ENCODE results near the gene RER1. TPM values are rescaled to one million over a fixed set of nuclear protein-coding genes. Genes with fewer than 3 reads are reported as not detected.
A peak's percentile ranks its signal among the peaks of the same experiment; 100 is the strongest.

Gene RER1
- total RNA-seq, 4 donors from 2014 or later: 73.5 to 101 (median 83.7) TPM

DNA sequence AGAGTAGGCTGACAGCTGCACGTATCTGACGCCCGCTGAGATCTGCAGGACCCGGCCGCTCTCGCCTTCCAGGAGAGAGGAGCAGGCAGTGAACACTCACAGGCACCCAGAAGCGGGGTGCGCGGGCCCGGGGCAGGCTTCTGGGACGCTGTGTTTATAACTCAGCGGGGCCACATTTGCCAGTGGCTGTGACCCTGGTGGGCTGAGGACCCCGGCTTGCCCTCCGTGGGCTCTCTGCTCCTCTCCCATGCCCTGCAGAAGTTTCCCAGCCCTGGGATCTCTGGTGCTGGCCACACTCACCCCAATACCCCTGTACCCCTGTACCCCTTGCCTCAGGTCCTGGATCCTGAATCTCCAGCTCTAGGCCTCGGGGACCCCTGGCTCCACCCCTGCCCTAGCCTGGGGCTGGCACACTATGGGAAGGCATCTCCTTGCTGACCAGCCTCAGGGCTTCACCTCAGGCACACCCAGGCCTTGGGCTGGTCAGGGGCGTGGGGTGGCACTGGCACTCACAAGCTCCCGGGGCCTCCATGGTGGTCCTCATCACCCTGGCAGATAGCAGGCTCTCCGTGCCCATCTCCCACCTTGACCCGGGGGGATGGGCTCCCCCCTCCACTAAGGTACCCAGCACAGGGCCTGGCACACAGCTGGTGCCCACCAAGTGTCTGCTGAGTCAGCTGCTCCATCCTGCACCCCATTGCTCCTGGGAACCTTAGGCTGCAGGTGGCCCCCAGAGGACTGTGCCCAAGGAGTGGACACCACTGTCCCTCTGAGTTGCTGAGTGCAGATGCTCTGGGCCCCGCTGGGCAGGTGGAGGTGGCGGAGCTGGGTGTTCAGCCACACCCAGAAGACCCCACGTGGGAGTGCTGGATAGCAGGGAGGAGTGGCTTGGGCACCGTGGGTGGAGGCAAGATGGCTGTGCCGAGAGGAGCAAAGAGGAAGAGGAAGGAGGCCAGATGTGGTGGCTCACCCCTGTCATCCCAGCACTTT lies 32.7 kb upstream of the RER1 start:
- no peak for DNase-seq
- H3K4me3 ChIP-seq (replicated peaks in 1 of 3): no peak overlapping the region
- H3K27me3 ChIP-seq: no peaks in the 10 kb centered on the region
- no peak overlapping the region for H3K27ac ChIP-seq
- intact Hi-C loops (cut with DNase I): no loop called here
- WGBS, 2 donors: 81 to 86% methylated on average over 17 to 20 of the region's 24 CpGs
- H3K9me3 ChIP-seq: no peaks in the 10 kb centered on the region
- H3K36me3 ChIP-seq: no peaks in the 10 kb centered on the region
- no peak for TF ChIP-seq POLR2A (IDR thresholded peaks at IDR 0.05)
- TF ChIP-seq, protein P1, sequence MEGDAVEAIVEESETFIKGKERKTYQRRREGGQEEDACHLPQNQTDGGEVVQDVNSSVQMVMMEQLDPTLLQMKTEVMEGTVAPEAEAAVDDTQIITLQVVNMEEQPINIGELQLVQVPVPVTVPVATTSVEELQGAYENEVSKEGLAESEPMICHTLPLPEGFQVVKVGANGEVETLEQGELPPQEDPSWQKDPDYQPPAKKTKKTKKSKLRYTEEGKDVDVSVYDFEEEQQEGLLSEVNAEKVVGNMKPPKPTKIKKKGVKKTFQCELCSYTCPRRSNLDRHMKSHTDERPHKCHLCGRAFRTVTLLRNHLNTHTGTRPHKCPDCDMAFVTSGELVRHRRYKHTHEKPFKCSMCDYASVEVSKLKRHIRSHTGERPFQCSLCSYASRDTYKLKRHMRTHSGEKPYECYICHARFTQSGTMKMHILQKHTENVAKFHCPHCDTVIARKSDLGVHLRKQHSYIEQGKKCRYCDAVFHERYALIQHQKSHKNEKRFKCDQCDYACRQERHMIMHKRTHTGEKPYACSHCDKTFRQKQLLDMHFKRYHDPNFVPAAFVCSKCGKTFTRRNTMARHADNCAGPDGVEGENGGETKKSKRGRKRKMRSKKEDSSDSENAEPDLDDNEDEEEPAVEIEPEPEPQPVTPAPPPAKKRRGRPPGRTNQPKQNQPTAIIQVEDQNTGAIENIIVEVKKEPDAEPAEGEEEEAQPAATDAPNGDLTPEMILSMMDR (IDR thresholded peaks at IDR 0.05): no peak
- H3K4me1 ChIP-seq: peaks cover 3 to 9% of the 10 kb centered on the region in 2 donors

DNA sequence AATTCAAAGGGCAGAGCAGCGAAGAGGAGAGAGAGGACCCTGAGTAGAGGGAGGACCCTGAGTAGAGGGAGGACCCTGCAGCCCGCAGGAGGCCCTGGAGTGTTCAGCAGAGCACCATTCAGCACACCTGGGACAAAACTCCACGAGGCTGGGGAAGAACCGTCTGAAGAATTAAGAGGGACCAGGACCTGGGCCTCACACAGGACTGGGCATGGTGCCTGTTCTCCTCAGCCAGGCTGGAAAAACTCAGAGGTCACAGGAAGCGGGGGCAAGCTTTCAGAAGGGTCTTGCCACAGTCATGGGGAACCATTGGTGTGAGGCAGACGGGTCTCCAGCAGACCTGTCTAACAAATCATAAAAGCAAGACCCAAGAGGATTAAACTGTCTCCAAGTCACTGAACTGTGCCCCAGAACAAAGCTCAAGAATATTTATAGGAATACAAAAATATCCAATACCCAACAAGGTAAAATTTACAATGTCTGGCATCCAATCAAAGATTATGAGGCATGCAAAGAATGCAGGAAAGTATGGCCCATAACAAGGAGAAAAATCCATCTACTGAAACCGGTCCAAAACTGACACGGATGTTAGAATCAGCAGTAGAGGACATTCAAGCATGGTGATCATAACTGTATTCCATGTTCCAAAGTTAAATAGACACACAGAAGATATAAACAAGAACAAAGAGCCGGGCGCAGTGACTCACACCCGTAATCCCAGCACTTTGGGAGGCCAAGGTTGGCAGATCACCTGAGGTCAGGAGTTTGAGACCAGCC lies 30.9 kb upstream of the RER1 start:
- Histone ChIP-seq H3K36me3 (no peaks in the 10 kb centered on the region), H3K27ac (peak overlapping the region in 2 of 3 donors; percentile 7 to 33), H3K27me3 (no peaks in the 10 kb centered on the region), H3K4me1 (peaks cover 3 to 9% of the 10 kb centered on the region in 2 donors), H3K4me3 (replicated peaks in 1 of 3) (no peak overlapping the region), H3K9me3 (no peaks in the 10 kb centered on the region)
- no peak for TF ChIP-seq POLR2A (IDR thresholded peaks at IDR 0.05)
- TF ChIP-seq, protein P1 (IDR thresholded peaks at IDR 0.05): no peak
- WGBS, 2 donors: 69 to 71% methylated on average over 11 of the region's 11 CpGs
- intact Hi-C loops (cut with DNase I): no loop called here
- peak in 1 of 2 donors; percentile 40 for DNase-seq

DNA sequence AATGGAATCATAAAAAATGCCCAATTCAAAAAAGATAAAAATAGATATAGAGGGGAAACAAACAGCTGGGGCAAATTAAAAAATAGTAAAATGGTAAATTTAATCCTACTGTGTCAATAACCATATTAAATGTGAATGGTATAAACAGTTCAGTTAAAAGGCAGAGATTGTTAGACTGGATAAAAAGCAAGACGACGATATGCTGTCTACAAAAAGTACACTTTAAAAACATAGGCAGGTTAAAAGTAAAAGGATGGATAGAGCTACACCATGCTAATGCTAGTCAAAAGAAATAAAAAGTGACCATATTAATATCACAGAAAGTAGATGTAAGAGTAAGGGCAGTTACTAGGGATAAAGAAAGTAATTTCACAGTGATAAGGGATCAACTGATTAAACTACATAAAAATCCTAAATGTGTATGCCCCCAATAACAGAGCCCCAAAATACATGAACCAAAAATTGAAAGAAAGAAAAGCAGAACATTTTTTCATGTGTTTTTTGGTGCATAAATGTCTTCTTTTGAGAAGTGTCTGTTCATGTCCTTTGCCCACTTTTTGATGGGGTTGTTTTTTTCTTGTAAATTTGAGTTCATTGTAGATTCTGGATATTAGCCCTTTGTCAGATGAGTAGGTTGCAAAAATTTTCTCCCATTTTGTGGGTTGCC lies 27.7 kb upstream of the RER1 start:
- Histone ChIP-seq H3K36me3 (no peaks in the 10 kb centered on the region), H3K4me3 (replicated peaks in 1 of 3) (no peak overlapping the region), H3K27me3 (no peaks in the 10 kb centered on the region), H3K4me1 (peaks cover 3 to 9% of the 10 kb centered on the region in 2 donors), H3K9me3 (no peaks in the 10 kb centered on the region), H3K27ac (no peak overlapping the region)
- no peak for DNase-seq
- no peak for TF ChIP-seq POLR2A (IDR thresholded peaks at IDR 0.05)
- TF ChIP-seq, protein P1 (IDR thresholded peaks at IDR 0.05): no peak
- WGBS, 2 donors: 98 to 100% methylated on average over 2 of the region's 2 CpGs
- intact Hi-C loops (cut with DNase I): no loop called here

DNA sequence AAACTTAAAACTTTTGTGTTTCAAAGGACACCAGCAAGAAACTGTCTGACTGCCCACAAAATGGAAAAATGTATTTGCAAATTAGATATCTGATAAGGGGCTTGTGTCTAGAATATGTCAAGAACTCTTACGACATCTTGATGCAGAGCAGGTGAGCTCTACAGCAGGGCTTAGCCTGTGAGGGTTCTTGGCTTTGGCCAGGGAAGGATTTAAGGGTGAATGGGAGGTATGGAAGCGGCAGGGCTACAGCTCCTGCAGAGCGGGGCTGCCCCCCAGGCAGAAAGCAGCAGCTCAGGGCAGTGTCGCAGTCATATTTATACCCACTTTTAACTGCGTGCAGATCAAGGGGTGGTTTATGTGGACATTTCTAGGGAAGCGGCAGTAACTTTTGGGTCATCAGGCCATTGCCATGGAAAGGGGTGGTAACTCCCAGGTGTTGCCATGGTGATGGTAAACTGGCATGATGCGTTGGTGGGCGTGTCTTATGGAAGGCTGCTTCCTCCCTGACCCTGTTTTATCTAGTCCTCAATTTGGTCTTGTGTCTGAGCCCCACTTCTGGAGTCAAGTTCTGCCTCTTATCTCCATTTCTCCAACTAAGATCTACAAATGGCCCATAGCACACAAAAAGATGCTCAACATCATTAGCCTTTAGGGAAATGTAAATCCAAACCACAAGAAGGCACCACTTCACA lies 23.4 kb upstream of the RER1 start:
- Histone ChIP-seq H3K36me3 (no peaks in the 10 kb centered on the region), H3K9me3 (no peaks in the 10 kb centered on the region), H3K27me3 (no peaks in the 10 kb centered on the region), H3K4me1 (no peaks in the 10 kb centered on the region), H3K27ac (no peak overlapping the region), H3K4me3 (replicated peaks in 1 of 3) (no peak overlapping the region)
- no peak for DNase-seq
- TF ChIP-seq, protein P1 (IDR thresholded peaks at IDR 0.05): no peak
- TF ChIP-seq POLR2A (IDR thresholded peaks at IDR 0.05): no peak
- intact Hi-C loops (cut with DNase I): no loop called here
- 97% methylated on average over 8 of the region's 8 CpGs for WGBS, 2 donors
